Stimulated activated CD4-positive, alpha-beta T cell treated with anti-CD3 and anti-CD28 coated beads, Interleukin-4, amount 100 ng/mL, for 1 hour (primary cell): ENCODE data around the gene TDRD12.
"Not testable (repeated sequence)": the region's sequence is repeated elsewhere in the genome, so short reads cannot be mapped to it uniquely, and the experiment has no call there.

Experiments used
- DNase-seq: peaks from one replicate; pipeline ENCODE4 v3.0.0-alpha.2; 2020

TDRD12 gene

DNA sequence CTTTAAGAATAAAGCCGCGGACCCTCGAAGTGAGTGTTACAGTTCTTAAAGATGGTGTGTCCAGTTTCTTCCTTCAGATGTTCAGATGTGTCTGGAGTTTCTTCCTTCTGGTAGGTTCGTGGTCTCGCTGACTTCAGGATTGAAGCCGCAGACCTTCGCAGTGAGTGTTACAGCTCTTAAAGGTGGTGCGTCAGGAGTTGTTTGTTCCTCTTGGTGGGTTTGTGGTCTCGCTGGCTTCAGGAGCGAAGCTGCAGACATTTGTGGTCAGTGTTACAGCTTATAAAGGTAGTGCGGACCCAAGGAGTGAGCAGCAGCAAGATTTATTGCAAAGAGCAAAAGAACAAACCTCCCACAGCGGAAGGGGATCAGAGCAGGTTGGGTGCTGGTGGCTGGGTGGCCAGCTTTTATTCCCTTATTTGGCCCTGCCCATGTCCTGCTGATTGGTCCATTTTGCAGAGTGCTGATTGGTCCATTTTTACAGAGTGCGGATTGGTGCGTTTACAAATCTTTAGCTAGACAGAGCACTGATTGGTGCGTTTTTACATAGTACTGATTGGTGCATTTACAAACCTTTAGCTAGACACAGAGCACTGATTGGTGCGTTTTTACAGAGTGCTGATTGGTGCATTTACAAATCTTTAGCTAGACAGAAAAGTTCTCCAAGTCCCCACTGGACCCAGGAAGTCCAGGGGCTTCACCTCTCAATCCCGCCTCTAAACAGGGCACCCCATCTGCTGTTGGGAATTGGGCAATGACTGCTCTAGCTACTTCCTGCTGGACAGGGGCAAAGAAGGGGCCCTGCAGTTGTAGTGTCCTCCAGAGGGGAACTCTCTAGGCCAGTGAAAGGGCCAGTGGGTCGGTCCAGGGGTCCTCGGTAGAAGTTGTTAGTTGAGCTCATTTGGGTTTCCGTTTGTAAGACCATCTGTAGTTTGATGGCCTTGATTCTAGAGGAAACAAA is 26.1 kb upstream of the TDRD12 start:
- DNase-seq, result peak; percentile 22

DNA sequence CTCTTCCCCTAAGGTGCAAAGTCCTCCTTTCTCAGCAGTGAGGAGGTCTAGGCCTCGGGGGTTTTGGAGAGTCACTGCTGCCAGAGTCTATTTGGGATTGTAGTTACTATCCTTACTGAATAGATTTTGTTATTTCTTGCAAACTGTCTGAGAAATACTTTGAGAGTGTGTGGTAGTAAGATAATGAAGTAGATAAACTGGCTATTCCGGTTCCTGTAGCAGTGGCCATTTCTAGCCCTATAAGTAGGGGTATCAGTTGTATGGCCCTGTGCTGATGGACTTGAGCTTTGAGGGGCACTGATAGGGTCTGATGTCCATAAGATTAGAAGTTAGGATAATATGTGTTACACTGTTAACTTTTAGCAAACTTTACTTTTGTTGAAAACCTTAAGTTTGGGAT is 25.3 kb upstream of the TDRD12 start:
- not testable (repeated sequence) for DNase-seq

DNA sequence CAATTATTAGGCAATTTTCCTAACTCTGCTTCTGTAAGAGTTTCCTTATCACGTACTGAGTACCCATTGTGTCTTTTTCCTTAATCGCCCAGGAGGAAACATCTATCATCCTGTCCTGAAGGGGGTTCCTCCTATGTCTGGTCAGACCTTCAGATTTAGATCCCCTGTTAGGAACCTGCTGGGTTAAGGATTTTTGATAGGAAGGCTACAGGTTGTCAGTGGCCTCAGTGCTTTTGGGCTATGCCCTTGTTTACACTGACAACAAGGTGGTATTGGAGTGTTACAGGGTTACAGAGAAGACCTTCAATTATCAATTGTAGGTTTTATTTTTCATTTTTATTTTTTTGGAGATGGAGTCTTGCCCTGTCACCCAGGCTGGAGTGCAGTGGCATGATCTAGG is 24.7 kb upstream of the TDRD12 start:
- DNase-seq, result not testable (repeated sequence)

DNA sequence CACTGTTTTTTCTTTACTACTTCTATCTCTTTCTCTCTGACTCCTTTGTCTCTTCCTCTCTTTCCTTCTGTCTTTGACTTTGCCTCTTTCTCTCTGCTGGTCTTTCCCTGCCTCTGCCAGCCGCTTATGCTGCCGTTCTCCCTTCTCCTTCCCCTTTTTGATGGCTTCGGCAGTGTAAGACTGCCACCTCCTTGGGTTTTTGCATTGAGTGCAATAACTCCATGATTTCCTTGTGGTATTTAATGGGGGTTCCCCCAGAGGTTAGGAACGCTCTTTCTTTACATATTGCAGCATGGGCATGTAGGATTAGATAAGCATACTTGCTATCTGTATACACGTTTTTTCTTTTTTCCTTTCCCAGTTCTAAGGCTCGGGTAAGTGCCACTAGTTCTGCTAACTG is 24.1 kb upstream of the TDRD12 start:
- DNase-seq, result not testable (repeated sequence)

DNA sequence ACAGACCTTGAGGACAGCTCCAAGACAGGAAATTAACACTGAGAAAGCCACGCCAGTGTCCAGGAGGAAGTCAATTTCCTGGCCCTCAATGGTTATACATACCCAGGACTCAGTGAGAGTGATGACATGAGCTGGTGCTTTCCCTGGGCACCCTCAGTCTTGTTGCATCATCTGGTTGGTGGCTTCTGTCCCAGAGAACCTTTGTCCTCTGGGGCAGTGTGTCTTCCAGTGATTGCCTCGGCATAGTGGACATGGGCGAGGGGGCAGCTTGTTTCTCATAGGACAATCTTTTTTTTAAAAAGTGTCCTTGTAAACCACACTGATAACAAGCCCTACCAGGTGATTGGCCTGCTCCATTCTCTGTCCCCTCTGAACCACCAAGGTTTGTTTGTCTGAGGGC is 22.8 kb upstream of the TDRD12 start:
- not testable (repeated sequence) for DNase-seq

DNA sequence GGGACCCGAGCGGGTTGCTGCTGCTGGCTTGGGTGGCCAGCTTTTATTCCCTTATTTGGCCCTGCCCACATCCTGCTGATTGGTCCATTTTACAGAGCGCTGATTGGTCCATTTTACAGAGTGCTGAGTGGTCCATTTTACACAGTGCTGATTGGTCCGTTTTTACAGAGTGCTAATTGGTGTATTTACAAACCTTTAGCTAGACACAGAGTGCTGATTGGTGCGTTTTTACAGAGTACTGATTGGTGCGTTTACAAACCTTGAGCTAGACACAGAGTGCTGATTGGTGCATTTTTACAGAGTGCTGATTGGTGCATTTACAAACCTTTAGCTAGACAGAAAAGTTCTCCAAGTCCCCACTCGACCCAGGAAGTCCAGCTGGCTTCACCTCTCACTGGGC is 19.4 kb upstream of the TDRD12 start:
- DNase-seq, result not testable (repeated sequence)

DNA sequence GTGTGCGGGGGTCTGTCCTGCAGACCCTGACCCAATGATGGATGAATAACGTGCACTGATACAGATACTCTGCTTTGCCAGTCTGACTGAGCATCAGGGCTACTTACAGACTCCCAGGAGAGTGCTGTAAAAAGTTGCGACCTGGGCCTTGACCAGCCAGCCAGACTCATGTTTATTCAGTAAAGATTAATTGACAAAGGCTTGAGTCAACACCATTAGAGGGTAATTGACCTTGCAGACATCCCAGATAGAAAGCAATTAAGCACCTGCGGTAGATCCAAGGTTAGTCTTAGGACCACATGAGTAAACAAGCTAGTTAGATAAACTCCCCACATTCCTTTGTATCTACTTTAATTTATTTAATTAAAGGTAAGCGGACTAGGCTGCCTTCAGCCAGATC is 17.6 kb upstream of the TDRD12 start:
- DNase-seq, result no peak

DNA sequence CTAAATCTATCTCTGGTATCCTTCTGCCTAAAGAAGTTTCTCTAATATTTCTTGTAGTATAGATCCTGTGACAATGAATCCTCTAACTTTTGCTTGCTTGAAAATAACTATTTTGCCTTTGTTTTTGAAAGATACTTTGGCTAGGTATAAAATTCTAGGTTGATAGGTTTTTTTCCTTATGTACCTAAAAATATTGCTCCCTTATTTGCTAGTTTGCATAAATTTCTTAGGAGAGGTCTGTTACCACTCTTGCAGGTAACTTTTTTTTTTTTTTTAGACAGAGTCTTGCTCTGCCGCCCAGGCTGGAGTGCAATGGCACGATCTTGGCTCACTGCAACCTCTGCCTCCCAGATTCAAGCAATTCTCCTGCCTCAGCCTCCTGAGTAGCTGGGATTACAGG is 15.6 kb upstream of the TDRD12 start:
- not testable (repeated sequence) for DNase-seq

DNA sequence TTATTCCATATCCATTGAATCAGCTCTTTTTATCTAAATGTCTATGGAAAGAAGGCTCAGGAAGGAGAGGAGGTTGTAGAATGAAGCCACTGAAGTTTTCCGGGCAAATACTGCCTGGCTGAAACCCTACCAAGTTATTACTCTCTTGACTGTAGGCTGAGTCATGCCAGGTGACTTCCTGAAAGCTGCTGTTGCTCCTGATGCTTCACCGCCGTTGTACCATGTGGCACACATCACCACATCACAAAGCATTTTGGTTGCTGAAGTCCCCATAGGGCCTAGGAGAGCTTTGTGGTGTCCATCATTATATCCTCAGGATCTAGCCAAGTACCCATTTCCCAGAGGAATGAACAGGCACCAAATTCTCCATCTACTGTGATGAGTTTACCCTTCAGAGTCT is 11.1 kb upstream of the TDRD12 start:
- peak; percentile 17 for DNase-seq

DNA sequence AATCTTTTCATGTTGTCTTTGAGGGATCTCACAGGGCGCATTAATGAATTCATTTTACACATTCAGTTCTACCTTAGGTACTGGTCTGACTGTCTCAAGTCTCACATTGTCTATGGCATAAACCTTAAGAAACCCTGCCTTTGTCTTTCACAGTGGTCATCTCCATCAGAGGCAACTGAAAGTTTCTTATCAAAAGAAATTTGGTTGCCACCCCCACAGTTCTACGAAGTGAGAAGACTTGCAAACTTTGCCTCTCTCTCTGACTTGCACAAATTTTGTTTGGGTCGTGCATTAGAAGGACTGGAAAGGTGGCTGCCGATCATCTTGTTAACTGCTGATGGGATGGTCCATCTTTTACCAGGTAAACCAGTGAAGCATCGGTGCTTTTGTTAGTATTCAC is 10.5 kb upstream of the TDRD12 start:
- DNase-seq, result no peak

DNA sequence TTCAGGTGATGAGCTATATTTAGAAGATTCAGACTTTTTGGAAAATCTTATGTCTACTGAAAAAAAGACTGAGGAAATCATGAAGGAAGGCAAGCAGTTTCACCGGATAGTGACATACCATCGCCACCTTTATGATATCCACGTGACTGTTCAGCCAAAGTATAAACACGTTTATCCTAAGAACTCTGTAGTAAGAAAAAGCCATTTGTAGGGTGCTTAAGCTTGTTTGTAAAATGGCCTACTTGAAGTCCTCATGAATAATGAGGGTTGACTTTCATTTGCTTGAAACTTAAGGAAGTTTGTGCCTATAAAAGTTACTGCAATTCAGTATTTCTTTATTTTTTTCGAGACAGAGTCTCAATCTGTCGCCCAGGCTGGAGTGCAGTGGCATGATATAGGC is 7.8 kb upstream of the TDRD12 start:
- DNase-seq, result no peak

DNA sequence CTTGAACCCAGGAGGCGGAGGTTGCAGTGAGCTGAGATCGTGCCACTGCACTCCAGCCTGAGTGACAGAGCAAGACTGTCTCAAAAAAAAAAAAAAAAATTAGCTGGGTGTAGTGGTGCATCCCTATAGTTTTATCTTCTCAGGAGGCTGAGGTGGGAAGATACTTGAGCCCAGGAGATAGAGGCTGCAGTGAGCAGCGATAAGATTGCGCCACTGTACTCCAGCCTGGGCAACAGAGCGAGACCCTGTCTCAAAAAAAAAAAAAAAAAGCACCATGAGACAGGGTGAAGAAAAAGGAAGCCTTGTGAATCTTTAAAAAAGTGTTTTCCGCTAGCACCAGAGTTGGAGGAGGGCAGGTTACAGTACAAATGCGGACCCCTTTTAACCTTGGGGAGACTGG is 3.4 kb upstream of the TDRD12 start:
- not testable (repeated sequence) for DNase-seq

DNA sequence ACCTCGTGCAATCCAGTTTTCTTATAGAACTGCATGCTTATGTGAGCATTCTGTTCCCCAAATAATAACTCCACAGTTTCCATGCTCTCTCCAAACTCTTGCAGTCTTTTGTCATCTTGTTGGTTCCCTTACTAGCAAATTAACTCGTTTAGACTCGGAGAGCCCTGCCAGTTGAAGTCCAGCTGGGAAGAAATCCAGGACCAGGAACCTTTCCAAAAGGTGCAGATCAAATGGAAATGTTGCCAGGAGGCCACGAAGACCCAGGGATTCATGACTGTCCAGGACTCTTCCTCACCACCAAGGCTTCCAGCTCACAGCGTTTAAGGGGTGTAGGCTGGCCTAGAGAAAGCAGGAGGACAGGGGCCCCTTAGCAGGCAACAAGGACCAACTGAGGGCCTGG is 2.1 kb upstream of the TDRD12 start:
- no peak for DNase-seq

DNA sequence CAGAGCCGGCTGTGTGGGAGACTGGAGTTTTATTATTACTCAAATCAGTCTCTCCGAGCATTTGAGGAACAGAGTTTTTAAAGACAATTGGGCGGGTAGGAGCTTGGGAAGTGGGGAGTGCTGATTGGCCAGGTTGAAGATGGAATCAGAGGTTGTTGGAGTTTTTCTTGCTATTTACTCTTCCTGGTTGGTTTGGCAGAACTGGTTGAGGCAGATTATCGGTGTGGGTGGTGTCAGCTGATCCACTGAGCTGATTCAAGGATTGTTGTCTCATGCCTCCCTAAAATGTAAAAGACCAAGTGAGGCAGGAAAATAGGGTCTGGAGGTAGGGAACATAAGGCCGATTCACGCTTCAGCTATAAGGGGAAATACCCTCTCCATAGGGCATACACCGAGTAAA is 1.3 kb upstream of the TDRD12 start:
- DNase-seq, result no peak

DNA sequence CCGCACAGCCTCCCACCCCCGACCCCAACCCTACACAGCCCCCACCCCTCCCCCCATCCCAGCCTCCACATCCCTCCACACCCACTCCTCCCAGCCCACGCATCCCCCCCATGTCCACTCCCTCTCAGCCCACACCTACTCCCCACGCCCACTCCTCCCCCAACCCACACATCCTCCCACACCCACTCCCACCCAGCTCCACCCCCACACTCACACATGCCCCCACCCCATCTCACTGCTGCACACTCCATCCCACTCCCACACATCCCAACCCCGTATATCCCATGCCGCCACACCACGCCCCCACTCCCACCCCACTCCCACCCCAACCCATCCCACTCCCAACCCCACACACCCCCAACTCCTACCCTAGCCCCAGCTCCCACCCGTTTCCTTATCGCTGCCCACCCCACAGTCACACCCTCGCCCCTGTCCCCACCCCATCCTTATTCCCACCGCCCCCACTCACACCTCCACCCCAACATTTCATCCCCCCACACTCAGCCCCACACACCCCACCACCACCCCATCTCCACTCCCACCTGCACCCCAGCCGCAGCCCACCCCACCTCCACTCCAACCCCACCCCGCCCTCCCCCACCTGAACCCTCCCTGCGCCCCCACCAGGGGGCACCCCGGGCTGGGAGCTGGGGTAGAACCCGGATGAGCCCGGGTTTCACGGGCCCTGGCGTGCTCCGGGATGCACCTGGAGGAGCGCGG is 809 bp downstream of the TDRD12 start:
- DNase-seq, result no peak

DNA sequence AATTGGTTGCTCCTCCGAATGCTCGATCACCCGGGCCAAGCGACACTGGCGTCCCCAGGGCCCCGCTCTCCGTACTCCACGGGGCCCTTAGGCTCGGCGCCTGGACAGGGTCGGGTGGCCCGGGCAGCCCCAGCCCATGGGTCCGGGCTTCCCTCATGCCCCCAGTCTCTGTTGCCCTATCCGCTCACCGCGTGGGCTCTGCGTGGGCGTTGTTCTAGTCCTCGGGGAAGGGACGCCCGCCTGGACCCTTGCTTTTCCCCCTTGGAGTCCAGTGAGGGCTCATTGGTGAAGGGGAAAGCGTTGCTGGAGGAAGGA is 1.3 kb downstream of the TDRD12 start:
- no peak for DNase-seq

DNA sequence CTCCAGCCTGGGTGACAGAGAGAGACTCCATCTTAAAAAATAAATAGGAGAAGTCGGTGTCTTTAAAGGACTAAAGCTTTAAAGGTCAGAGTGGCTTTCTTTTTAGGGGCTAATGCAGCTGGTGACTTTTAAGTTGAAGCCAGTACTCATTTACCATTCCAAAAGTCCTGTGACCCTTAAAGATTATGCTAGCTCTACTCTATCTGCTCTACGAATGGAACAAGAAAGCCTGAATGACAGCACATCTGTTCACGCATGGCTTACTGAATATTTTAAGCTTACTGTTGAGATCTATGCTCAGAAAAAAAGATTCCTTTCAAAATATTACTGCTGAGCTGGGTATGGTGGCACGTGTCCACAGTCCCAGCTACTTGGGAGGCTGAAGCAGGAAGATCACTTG is 16.4 kb downstream of the TDRD12 start:
- no peak for DNase-seq

DNA sequence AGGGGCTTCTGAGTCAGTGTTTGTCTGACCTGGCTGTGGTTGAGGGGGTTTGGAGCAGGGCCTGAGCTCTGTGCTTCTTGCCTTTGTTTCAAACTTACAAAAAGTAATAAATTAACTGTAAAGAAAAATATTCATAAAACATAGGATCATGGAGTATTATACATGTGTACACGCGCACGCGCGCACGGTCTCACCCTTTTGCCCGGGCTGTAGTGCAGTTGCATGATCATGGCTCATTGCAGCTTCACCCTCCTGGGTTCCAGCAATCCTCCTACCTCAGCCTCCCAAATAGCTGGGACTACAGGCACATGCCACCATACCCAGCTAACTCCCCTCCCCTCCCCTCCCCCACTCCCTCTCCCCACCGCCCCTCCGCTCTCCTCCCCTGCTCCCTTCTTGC is 23.5 kb downstream of the TDRD12 start:
- DNase-seq, result no peak

DNA sequence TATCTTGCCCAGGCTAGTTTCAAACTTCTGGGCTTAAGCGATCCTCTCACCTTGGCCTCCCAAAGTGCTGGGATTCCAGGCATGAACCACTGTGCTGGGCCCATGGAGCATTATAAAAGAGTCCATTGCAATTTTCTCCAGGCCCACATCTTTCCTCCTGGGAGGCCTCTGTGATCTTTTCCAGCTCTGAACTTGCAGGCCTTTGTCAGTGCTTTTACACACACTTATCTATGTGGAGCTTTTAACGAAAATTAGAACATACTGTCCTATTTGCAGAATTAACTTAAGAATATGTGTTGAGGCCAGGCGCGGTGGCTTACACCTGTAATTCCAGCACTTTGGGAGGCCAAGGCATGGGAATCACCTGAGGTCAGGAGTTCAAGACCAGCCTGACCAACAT is 23.9 kb downstream of the TDRD12 start:
- DNase-seq, result no peak

DNA sequence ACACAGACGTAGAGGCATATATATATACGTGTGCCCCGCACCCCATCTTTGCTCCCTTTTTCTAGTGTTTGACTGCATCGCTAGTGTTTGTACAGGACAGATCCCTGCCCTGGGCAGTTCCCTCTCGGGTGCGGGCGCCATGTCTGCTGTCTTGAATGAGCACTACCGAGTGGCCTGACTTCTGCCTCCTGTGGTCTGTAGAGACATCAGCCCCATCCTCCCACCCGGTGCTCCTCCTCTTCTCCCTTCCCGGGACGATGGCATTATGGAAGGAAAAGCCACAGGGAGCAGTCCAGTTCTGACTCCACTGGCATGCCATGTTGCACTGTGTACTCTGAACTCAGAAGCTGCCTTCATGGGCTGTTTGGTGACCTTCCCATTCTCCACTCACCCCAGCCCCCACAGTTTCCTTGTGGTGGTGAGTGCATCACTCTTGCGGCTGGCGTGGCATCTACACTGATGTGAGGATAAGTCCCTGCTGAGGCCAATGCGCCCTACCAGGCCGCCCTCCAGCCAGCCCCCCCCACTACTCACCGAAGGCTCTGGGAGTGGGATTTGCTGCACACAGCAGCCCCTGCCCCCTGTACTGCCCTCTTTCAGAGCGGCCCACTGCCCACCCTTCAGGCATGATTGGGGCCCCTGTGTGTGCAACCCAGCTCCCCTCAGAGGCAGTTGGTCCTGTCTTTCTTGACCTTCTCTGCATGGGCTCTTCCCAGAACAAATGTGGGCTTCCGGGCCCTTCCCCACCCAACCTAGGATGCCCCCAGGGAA is 25.2 kb downstream of the TDRD12 start:
- DNase-seq, result no peak

DNA sequence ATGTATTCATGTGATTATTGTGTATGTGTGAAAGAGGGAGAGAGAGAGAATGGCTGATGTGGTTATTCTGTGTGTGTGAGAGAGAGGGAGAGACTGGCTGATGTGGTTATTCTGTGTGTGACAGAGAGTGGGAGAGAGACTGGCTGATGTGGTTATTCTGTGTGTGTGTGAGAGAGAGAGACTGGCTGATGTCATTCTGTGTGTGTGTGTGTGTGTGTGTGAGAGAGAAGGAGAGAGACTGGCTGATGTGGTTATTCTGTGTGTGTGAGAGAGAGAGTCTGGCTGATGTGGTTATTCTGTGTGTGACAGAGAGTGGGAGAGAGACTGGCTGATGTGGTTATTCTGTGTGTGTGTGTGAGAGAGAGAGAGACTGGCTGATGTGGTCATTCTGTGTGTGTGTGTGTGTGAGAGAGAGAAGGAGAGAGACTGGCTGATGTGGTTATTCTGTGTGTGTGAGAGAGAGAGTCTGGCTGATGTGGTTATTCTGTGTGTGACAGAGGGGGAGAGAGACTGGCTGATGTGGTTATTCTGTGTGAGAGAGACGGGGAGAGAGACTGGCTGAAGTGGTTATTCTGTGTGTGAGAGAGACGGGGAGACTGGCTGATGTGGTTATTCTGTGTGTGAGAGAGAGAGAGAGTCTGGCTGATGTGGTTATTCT is 26.2 kb downstream of the TDRD12 start:
- not testable (repeated sequence) for DNase-seq

DNA sequence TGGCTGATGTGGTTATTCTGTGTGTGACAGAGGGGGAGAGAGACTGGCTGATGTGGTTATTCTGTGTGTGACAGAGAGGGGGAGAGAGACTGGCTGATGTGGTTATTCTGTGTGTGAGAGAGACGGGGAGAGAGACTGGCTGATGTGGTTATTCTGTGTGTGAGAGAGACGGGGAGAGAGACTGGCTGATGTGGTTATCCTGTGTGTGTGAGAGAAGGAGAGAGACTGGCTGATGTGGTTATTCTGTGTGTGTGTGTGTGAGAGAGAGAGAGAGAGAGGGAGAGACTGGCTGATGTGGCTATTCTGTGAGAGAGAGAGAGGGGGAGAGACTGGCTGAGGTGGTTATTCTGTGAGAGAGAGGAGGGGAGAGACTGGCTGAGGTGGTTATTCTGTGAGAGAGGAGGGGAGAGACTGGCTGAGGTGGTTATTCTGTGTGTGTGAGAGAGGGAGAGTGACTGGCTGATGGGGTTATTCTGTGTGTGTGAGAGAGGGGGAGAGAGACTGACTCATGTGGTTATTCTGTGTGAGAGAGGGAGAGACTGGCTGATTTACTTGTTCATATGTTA is 27.1 kb downstream of the TDRD12 start:
- not testable (repeated sequence) for DNase-seq

DNA sequence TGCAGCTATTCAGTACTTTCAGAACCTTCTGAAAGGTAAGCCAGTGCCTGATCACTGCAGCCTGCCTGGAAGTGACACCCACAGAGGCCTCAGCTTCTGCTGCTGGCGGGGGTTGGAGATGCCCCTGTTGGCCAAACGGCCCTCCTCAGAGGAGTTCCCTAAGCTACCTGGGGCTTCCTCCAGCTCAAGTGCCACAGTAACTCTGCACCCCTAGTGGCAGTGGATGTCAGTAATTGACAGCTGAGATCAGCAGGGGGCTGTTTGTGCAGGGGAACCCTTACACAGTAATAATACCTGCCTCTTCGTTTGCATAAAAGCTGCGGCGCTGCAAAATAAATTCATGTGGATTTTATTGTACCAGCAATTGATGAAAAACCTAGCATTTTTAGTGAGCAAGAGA is 28.9 kb downstream of the TDRD12 start:
- no peak for DNase-seq
